Neural progenitor cell (in vitro differentiated cells): ENCODE data around the gene ELFN1.

ENCODE experiments used
- CTCF ChIP-seq: fragments of 200-600 bp; sonication (generic); IDR thresholded peaks from 2 replicates; pipeline ENCODE4 v1.5.1; 2017; ENCODE audit warnings: antibody characterized with exemption, mild to moderate bottlenecking
- EZH2 ChIP-seq: fragments of 200-600 bp; sonication (generic); IDR thresholded peaks from 2 replicates; pipeline ENCODE4 v1.6.1; 2017; ENCODE audit warnings: antibody characterized with exemption, mild to moderate bottlenecking, moderate library complexity

DNA sequence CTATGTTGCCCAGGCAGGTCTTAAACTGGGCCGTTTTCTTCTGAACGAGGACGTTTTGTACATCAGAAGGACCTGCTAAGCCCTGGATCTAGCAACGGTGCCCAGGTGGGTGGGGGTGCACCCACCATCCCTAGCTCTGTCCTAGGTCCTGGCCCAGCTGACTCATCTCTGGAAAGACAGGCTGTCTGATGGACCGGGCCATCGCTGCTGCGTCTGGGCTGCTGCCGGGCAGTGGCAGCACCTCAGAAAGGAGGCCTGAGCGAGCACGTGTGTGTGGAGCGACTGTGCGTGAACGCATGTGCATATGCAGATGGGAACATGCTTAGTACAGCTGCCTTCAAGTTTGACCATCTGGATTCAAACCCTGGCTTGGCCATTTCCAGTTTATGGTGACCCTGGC lies 7.3 kb upstream of the ELFN1 start:
- no peak for TF ChIP-seq CTCF
- no peak for TF ChIP-seq EZH2
